HEK293 (cell line): ENCODE results near the gene ARV1.

Experiments used
- CTCF ChIP-seq: fragments of 450-650 bp; formaldehyde crosslinking; IDR thresholded peaks from 2 replicates; pipeline ENCODE4 v1.5.1; 2016; ENCODE audit warnings: missing biosample characterization, missing genetic modification characterization
- SCRT1 ChIP-seq: fragments of 450-650 bp; formaldehyde crosslinking; IDR thresholded peaks from 2 replicates; pipeline ENCODE4 v1.5.1; 2016; ENCODE audit warnings: missing biosample characterization, missing genetic modification characterization, borderline replicate concordance
- TSHZ1 ChIP-seq: fragments of 450-650 bp; formaldehyde crosslinking; IDR thresholded peaks from 2 replicates; pipeline ENCODE4 v1.5.1; 2016; ENCODE audit warnings: missing biosample characterization, missing genetic modification characterization, borderline replicate concordance
- YY1 ChIP-seq: fragments of 450-650 bp; formaldehyde crosslinking; IDR thresholded peaks from 2 replicates; pipeline ENCODE4 v1.5.1; 2018; ENCODE audit warnings: missing biosample characterization, missing genetic modification characterization
- ZNF114 ChIP-seq: fragments of 450-650 bp; formaldehyde crosslinking; IDR thresholded peaks from 2 replicates; pipeline ENCODE4 v1.5.0; 2017; ENCODE audit warnings: missing biosample characterization, missing genetic modification characterization
- ZNF174 ChIP-seq: fragments of 450-650 bp; formaldehyde crosslinking; IDR thresholded peaks from 2 replicates; pipeline ENCODE4 v1.5.0; 2017; ENCODE audit warnings: missing biosample characterization, mild to moderate bottlenecking, missing genetic modification characterization
- ZNF274 ChIP-seq, 2 experiments: fragments of 200-500 bp in 1 of 2; fragments of 450-650 bp in 1 of 2; sonication (Bioruptor generic) in 1 of 2; formaldehyde crosslinking in 1 of 2; IDR thresholded peaks; 2 replicates each; pipeline versions ENCODE4 v1.5.1 to v1.6.1; 2014 to 2016; ENCODE audit warnings: borderline replicate concordance in 1 of 2, inconsistent platforms in 1 of 2, low read length in 1 of 2, missing biosample characterization in 1 of 2, missing genetic modification characterization in 1 of 2
- ZNF362 ChIP-seq: fragments of 450-650 bp; formaldehyde crosslinking; IDR thresholded peaks from 2 replicates; pipeline ENCODE4 v1.5.1; 2016; ENCODE audit warnings: missing biosample characterization, missing genetic modification characterization
- ZNF513 ChIP-seq: fragments of 450-650 bp; IDR thresholded peaks from 2 replicates; pipeline ENCODE4 v1.5.1; 2018; ENCODE audit warnings: missing biosample characterization, missing genetic modification characterization
- ZNF629 ChIP-seq: fragments of 450-650 bp; formaldehyde crosslinking; IDR thresholded peaks from 2 replicates; pipeline ENCODE4 v1.5.1; 2017; ENCODE audit warnings: missing biosample characterization, missing genetic modification characterization
- ZNF707 ChIP-seq: fragments of 450-650 bp; formaldehyde crosslinking; IDR thresholded peaks from 2 replicates; pipeline ENCODE4 v1.5.1; 2016; ENCODE audit warnings: missing biosample characterization, missing genetic modification characterization
- ZNF785 ChIP-seq: fragments of 450-650 bp; formaldehyde crosslinking; IDR thresholded peaks from 2 replicates; pipeline ENCODE4 v1.5.1; 2016; ENCODE audit warnings: missing biosample characterization, missing genetic modification characterization

GRCh38 chr1:231020139-231020601 lies 41.3 kb downstream of the ARV1 start:
- TF ChIP-seq ZNF274 (IDR thresholded peaks at IDR 0.05; ENCODE audit: low read length) (no peak), ZNF274 (tag by site-specific recombination; IDR thresholded peaks at IDR 0.05; ENCODE audit: borderline replicate concordance) (no peak), ZNF362 (no peak), ZNF114 (tag by site-specific recombination) (no peak), ZNF785 (tag by site-specific recombination) (no peak), TSHZ1 (tag by site-specific recombination) (no peak), ZNF707 (no peak), CTCF (no peak), ZNF174 (no peak), ZNF629 (tag by site-specific recombination) (no peak), SCRT1 (tag by site-specific recombination) (no peak), YY1 (tag by site-specific recombination) (no peak), ZNF513 (tag by site-specific recombination) (no peak)
